Right lobe of liver (tissue), 4 donors: ENCODE data around the gene NPY.

Source experiments
- CTCF ChIP-seq, 4 donors: fragments of 200-600 bp in 3 of 4; fragments of 450-650 bp in 1 of 4; IDR thresholded peaks; one replicate each; pipeline versions ENCODE4 v1.5.1 to v1.8.0; 2016 to 2022; ENCODE audit warnings: antibody characterized with exemption in 4 of 4, mild to moderate bottlenecking in 2 of 4
- POLR2A ChIP-seq: fragments of 450-650 bp; IDR thresholded peaks from one replicate; pipeline ENCODE4 v1.6.1; 2017; ENCODE audit warnings: antibody characterized with exemption, mild to moderate bottlenecking
- donor health status: DM: no; HTN: no; CAD: no.
- donor health status: DM: no; HTN: no; CAD: no.
- donor health status: DM: no; HTN: yes; CAD: no.

GRCh38 chr7:24249266-24249665 is 34.7 kb upstream of the NPY start:
- no peak for TF ChIP-seq POLR2A
- TF ChIP-seq CTCF (IDR thresholded peaks at IDR 0.05): no peak
